KMS-11 (cell line): ENCODE data around the gene CSDE1.

Experiments used
- H2AFZ ChIP-seq: fragments of 200-600 bp; sonication (generic); 2 replicates; pipeline ENCODE4 v1.6.1; 2016; ENCODE audit warnings: antibody characterized with exemption, mixed run types, low read depth
- H3K27ac ChIP-seq: fragments of 200-600 bp; sonication (generic); 2 replicates; pipeline ENCODE4 v1.6.1; 2016; ENCODE audit warnings: mild to moderate bottlenecking, mixed run types
- H3K27me3 ChIP-seq: fragments of 200-600 bp; sonication (generic); 2 replicates; pipeline ENCODE4 v1.6.1; 2017; ENCODE audit warnings: mild to moderate bottlenecking, low read depth, mixed run types, moderate library complexity; ENCODE audit not compliant: insufficient read depth
- H3K36me3 ChIP-seq: fragments of 200-600 bp; sonication (generic); 2 replicates; pipeline ENCODE4 v1.6.1; 2017; ENCODE audit warnings: mild to moderate bottlenecking, mixed run types; ENCODE audit not compliant: insufficient read depth
- H3K4me1 ChIP-seq: fragments of 200-600 bp; sonication (generic); 2 replicates; pipeline ENCODE4 v1.6.1; 2016; ENCODE audit warnings: mild to moderate bottlenecking, low read depth, mixed run types; ENCODE audit not compliant: poor library complexity, severe bottlenecking
- H3K4me2 ChIP-seq: fragments of 200-600 bp; sonication (generic); 2 replicates; pipeline ENCODE4 v1.7.0; 2016; ENCODE audit warnings: mild to moderate bottlenecking, mixed run types
- H3K4me3 ChIP-seq: fragments of 200-600 bp; sonication (generic); IDR thresholded peaks from 2 replicates; pipeline ENCODE4 v1.6.1; 2017; ENCODE audit warnings: low read depth, low read length, mixed read lengths; ENCODE audit not compliant: insufficient read depth
- H3K79me2 ChIP-seq: fragments of 200-600 bp; sonication (generic); 2 replicates; pipeline ENCODE4 v1.6.1; 2016; ENCODE audit warnings: low read depth, mixed run types; ENCODE audit not compliant: insufficient read depth
- H3K9ac ChIP-seq: fragments of 200-600 bp; sonication (generic); 2 replicates; pipeline ENCODE4 v1.6.1; 2016; ENCODE audit warnings: mild to moderate bottlenecking, mixed run types
- H4K20me1 ChIP-seq: fragments of 200-600 bp; sonication (generic); 2 replicates; pipeline ENCODE4 v1.6.1; 2016; ENCODE audit warnings: mild to moderate bottlenecking, mixed run types; ENCODE audit not compliant: insufficient read depth
- TF ChIP-seq, protein P1 (sequence below): fragments of 200-600 bp; sonication (generic); conservative IDR thresholded peaks from 2 replicates; pipeline ENCODE4 v1.6.1; 2017; ENCODE audit warnings: low read depth, mild to moderate bottlenecking, antibody characterized with exemption, low read length, moderate library complexity, mixed read lengths

Gene CSDE1

DNA sequence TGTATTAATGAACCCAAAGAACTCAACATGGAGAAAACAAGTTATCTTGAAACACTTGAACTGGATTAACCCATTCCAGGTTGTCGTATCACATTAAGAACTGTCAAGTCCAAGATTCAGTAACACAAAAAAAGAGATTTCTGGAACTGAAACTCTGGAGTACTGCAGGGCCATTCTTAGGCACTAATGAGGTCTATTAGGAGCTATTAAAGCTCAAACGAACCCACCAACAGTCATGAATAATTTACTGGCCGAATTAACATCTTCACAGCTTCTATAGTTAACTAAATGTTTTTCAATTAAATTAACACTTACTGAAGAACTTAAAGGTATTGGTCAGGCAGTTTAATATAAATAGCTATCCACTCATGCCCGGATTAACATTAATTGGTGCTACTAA lies 4.6 kb downstream of the CSDE1 start:
- TF ChIP-seq, protein P1, sequence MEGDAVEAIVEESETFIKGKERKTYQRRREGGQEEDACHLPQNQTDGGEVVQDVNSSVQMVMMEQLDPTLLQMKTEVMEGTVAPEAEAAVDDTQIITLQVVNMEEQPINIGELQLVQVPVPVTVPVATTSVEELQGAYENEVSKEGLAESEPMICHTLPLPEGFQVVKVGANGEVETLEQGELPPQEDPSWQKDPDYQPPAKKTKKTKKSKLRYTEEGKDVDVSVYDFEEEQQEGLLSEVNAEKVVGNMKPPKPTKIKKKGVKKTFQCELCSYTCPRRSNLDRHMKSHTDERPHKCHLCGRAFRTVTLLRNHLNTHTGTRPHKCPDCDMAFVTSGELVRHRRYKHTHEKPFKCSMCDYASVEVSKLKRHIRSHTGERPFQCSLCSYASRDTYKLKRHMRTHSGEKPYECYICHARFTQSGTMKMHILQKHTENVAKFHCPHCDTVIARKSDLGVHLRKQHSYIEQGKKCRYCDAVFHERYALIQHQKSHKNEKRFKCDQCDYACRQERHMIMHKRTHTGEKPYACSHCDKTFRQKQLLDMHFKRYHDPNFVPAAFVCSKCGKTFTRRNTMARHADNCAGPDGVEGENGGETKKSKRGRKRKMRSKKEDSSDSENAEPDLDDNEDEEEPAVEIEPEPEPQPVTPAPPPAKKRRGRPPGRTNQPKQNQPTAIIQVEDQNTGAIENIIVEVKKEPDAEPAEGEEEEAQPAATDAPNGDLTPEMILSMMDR = no peak
- H3K27ac ChIP-seq = no peak overlapping the region
- H3K4me2 ChIP-seq = no peak overlapping the region
- peaks cover 92% of the 10 kb centered on the region for H3K79me2 ChIP-seq
- H3K4me1 ChIP-seq = peaks cover 65% of the 10 kb centered on the region
- H2AFZ ChIP-seq = no peak overlapping the region
- H3K27me3 ChIP-seq = no peaks in the 10 kb centered on the region
- 0 out of 2 replicates have a peak, but pooled peaks cover 4% of the 10 kb centered on the region for H3K36me3 ChIP-seq
- no peak overlapping the region for H3K9ac ChIP-seq
- peaks cover 56% of the 10 kb centered on the region for H4K20me1 ChIP-seq
- no peak overlapping the region for H3K4me3 ChIP-seq

DNA sequence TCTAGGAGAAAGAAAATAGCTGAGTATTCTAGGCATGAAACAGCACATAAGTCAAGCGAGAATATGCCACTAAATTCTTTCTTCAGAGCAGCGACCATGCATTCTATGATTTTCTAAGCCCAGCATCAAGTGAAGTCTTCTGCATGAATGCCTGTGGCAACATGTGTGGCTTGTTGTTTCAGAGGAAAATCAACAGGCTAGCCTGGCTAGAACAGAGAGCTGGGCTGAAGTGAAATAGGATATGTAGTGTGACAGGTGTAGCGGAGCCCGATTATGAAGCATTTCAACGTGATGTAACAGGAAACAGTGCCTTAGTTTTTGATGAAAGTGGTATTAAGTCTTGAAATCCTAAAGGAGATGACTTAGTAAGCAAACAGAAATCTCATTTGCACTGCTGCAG lies 7.0 kb downstream of the CSDE1 start:
- Histone ChIP-seq H3K4me3 (no peak overlapping the region), H3K27me3 (no peaks in the 10 kb centered on the region)

DNA sequence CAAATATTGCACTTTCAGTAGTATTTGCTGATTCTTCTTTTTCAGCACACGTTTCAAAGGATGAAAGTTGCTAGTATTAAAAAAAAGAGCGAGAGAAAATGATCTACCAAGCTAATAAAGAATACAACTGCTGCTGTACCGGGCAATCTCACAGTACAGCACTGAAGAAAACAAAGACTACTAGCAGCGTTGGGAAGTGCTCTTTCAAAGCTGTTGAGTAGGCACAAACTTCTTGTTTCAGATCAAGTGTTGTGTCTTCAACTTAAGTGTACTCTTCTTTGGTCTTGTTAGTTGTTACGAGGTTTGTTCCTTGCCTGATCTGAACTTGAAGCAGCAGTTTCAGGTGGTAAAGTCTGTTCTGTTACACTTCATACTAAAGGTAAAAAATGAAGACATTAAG lies 7.9 kb downstream of the CSDE1 start:
- H3K79me2 ChIP-seq = peaks cover 99% of the 10 kb centered on the region
- TF ChIP-seq, protein P1 = no peak
- peaks cover 74% of the 10 kb centered on the region for H3K4me1 ChIP-seq
- H3K4me3 ChIP-seq = no peak overlapping the region
- H3K9ac ChIP-seq = no peak overlapping the region
- H3K27ac ChIP-seq = no peak overlapping the region
- no peak overlapping the region for H2AFZ ChIP-seq
- H3K27me3 ChIP-seq = no peaks in the 10 kb centered on the region
- peaks cover 52% of the 10 kb centered on the region for H4K20me1 ChIP-seq
- H3K4me2 ChIP-seq = peak overlapping the region; percentile 31; the same call in 1 of the 2 replicates
- H3K36me3 ChIP-seq = 0 out of 2 replicates have a peak, but pooled peaks cover 4% of the 10 kb centered on the region

More for the DNA sequence above, 7.0 kb downstream of the CSDE1 start:
- H3K4me1 ChIP-seq = peaks cover 76% of the 10 kb centered on the region
- H3K4me2 ChIP-seq = peak overlapping the region; percentile 31
- TF ChIP-seq, protein P1 = no peak
- H4K20me1 ChIP-seq = peaks cover 59% of the 10 kb centered on the region
- no peak overlapping the region for H3K27ac ChIP-seq
- peaks cover 100% of the 10 kb centered on the region for H3K79me2 ChIP-seq
- H3K9ac ChIP-seq = no peak overlapping the region
- 0 out of 2 replicates have a peak, but pooled peaks cover 4% of the 10 kb centered on the region for H3K36me3 ChIP-seq
- no peak overlapping the region for H2AFZ ChIP-seq

DNA sequence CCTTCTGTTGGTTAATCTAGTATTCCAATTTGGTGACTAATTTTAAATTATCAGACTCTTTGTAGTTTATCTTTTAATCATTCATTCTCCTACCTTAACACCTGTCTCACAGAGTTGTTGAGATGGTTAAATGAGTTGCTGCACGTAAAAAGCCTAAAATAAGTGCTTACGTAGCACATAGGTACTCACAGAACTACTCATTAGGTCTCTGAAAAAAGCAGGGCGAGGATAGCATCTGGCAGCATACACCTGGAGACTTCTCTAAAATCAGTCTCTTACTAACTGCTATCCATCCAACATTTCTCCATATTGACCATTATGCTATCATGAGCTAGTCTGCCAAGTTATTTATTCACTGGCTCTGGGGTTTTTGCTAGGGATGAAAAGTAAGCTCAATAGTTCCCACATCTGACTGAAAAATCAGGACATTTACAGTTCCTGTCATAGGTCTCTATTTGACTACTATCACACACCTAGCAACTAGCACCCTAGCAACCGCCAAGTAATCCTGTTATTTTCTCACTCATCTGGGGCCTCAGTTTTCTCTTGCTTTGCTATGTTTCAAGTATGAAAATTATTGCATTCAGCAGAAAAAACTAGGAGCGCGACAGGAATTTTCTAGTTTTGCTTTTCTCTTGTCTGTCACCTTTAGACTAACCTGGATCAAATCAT lies 11.2 kb downstream of the CSDE1 start:
- no peak overlapping the region for H3K4me3 ChIP-seq
- peaks cover 45% of the 10 kb centered on the region for H3K4me1 ChIP-seq
- H4K20me1 ChIP-seq = peaks cover 26% of the 10 kb centered on the region; the same call in 1 of the 2 replicates
- no peak overlapping the region for H3K9ac ChIP-seq
- H2AFZ ChIP-seq = no peak overlapping the region
- no peak overlapping the region for H3K4me2 ChIP-seq
- TF ChIP-seq, protein P1 = no peak
- H3K27me3 ChIP-seq = no peaks in the 10 kb centered on the region
- H3K36me3 ChIP-seq = 0 out of 2 replicates have a peak, but pooled peaks cover 4% of the 10 kb centered on the region
- no peak overlapping the region for H3K27ac ChIP-seq
- H3K79me2 ChIP-seq = peaks cover 97% of the 10 kb centered on the region
